GM12875 (cell line): ENCODE data around the gene SULT6B1.
"Not testable (repeated sequence)": the region's sequence is repeated elsewhere in the genome, so short reads cannot be mapped to it uniquely, and the experiment has no call there.

Experiments
- H3K4me3 ChIP-seq: one replicate; pipeline ENCODE4 v1.5.1; 2011; ENCODE audit warnings: low read depth, low read length, control low read depth
- CTCF ChIP-seq: IDR thresholded peaks from 2 replicates; pipeline ENCODE4 v1.5.1; 2011; ENCODE audit warnings: low read depth, mild to moderate bottlenecking, control low read depth, inconsistent platforms, low read length, moderate library complexity, borderline replicate concordance; ENCODE audit not compliant: insufficient read depth

SULT6B1 gene

GRCh38 chr2:37205689-37206341, 17.3 kb upstream of the SULT6B1 start:
- H3K4me3 ChIP-seq = no peak overlapping the region
- TF ChIP-seq CTCF = no peak

GRCh38 chr2:37205071-37205661, 16.7 kb upstream of the SULT6B1 start:
- H3K4me3 ChIP-seq = not testable (repeated sequence)

- no peak overlapping the region for H3K4me3 ChIP-seq
- TF ChIP-seq CTCF = no peak
These were observed 15.2 kb upstream of the SULT6B1 start for GRCh38 chr2:37203708-37204107.

GRCh38 chr2:37201766-37202165, 13.3 kb upstream of the SULT6B1 start:
- no peak for TF ChIP-seq CTCF
- H3K4me3 ChIP-seq = no peak overlapping the region

GRCh38 chr2:37201208-37201607, 12.7 kb upstream of the SULT6B1 start:
- H3K4me3 ChIP-seq = no peak overlapping the region
- TF ChIP-seq CTCF = no peak

GRCh38 chr2:37198681-37199065, 10.2 kb upstream of the SULT6B1 start:
- TF ChIP-seq CTCF = no peak
- no peak overlapping the region for H3K4me3 ChIP-seq

- H3K4me3 ChIP-seq = peak within 1 kb of the TSS; percentile 73
- TF ChIP-seq CTCF = no peak
These were observed 8.1 kb upstream of the SULT6B1 start, which contains the start of gene CEBPZOS for GRCh38 chr2:37196320-37197195. CEBPZOS (plus strand) TSS chr2:37196496; CDS start chr2:37199705, 3,209 bp downstream.

- H3K4me3 ChIP-seq = peak overlapping the region; percentile 73
These were observed 7.4 kb upstream of the SULT6B1 start for GRCh38 chr2:37195862-37196319.
